ENCODE measurements around the gene SF3A1. TPM values are rescaled to one million over a fixed set of nuclear protein-coding genes. Genes with fewer than 3 reads are reported as not detected.
"Not testable (repeated sequence)": the region's sequence is repeated elsewhere in the genome, so short reads cannot be mapped to it uniquely, and the experiment has no call there.

Gene SF3A1, protein sequence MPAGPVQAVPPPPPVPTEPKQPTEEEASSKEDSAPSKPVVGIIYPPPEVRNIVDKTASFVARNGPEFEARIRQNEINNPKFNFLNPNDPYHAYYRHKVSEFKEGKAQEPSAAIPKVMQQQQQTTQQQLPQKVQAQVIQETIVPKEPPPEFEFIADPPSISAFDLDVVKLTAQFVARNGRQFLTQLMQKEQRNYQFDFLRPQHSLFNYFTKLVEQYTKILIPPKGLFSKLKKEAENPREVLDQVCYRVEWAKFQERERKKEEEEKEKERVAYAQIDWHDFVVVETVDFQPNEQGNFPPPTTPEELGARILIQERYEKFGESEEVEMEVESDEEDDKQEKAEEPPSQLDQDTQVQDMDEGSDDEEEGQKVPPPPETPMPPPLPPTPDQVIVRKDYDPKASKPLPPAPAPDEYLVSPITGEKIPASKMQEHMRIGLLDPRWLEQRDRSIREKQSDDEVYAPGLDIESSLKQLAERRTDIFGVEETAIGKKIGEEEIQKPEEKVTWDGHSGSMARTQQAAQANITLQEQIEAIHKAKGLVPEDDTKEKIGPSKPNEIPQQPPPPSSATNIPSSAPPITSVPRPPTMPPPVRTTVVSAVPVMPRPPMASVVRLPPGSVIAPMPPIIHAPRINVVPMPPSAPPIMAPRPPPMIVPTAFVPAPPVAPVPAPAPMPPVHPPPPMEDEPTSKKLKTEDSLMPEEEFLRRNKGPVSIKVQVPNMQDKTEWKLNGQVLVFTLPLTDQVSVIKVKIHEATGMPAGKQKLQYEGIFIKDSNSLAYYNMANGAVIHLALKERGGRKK
- total RNA-seq: 260 and 266 TPM in 2 replicates

DNA sequence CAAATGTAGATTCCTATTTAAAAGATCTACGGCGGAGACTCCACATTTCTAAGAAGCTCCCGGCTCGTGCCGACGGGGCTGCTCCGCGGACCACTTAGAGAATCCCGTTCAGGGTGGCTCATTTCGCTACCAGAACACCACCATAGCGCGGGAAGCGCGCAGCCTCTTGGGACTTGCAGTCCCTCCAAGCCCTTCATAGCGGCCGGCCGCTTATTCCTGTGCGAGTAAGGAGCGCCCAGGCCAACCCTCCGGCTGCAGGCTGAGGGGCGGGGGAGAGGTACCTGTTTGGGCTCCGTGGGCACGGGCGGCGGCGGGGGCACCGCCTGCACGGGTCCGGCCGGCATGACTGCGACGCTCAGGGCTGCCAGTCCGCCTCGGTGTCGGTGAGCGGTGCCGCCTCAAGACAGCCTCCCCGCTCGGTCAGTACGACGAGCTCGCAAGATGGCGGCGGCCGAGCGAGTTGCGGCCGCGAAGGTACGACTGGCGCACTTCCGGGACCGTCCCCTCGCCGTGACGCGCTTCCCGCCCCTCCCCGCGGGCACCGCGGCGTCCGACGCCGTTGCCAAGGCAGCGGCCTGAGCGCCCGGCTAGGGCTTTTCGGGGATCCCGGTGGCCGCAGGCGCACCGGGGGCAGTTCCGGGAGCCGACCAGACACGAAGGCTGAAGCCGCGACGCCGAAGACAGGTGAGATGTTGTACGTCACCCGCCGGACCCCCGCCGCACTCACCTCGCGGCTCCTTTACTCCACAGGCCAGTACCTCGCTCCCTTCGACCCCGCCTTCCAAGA is at the start of gene SF3A1, which contains the start of gene CCDC157:
Gene SF3A1, minus strand, starts transcription at position 446 of the 787 bp plus-strand sequence. Its CDS starts 102 bp downstream, at position 344.
Gene CCDC157, plus strand, starts transcription at position 559 of the 787 bp plus-strand sequence. CDS start 8,994 bp downstream, outside the sequence.
- intact Hi-C loops (cut with micrococcal nuclease): loop anchor here (1.0 to 2.0 kb wide), 11 partner anchors 29 to 803 kb away; partner anchors contain the start of genes ASCC2, CASTOR1, NF2 and OSM

DNA sequence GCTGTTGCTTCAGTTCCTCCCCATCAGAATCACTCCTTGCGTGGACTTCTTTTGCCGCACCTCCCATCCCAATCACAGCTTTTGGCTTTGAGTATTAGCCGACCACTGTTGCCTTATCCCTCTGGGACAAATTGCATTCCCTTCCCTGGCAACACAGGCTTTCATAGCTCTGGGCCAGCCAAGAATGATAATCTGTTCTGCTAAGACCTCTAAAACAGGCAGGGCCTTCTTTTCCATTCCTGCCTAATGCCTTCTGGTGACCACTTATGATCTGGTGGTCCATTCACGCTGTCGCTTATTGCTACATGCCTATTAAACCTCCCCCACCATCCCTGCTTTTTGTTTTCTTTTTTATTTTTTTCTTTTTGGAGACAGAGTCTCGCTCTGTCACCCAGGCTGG is 49.7 kb upstream of the SF3A1 start:
- intact Hi-C loops (cut with micrococcal nuclease): no loop called here

DNA sequence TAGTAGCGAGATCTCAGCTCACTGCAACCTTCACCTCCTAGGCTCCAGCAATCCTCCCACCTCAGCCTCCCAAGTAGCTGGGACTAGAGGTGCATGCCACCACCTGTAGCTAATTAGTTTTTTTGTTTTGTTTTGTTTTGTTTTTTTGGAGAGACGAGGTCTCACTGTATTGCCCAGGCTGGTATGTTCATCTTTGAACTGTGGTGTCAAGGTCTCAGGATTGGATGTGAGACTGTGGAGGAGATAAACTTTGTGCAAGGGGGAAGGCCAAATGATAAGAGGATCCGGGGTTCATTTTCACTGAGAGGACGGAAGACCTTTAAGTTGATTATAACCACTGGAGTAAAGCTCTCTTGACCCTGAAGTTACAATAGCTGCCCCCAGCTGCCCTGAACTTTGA is 49.0 kb upstream of the SF3A1 start:
- intact Hi-C loops (cut with micrococcal nuclease): no loop called here

DNA sequence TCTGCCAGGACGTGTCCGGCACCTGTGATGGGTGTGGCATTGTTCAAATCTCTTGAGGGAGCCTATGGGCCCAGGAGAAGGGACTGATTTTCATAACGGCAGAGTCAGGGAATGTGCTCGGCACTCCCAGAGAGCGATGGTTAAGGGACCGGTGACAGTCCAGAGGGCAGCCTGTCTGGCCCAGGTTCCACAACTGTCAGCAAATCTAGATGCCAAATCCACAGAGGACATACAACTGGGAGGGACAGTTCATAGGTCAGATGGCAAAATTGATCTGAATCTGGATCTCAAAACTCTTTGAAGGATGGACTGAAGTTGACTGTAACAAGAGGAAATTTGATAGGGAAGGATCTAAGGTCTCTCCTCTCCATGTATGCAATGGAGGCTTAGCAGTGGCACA is 47.6 kb upstream of the SF3A1 start:
- intact Hi-C loops (cut with micrococcal nuclease): no loop called here

DNA sequence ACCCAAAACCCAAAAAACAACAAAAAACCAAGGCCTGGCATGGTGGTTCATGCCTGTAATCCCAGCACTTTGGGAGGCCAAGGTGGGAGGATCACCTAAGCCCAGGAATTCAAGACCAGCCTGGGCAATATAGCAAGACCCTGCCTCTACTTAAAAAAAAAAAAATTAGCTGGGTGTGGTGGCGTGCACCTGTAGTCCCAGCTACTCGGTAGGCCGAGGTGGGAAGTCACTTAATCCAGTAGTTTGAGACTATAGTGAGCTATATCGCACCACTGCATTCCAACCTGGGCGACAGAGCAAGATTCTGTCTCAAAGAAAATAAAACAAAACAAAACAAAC is 46.0 kb upstream of the SF3A1 start:
- intact Hi-C loops (cut with micrococcal nuclease): not testable (repeated sequence)

DNA sequence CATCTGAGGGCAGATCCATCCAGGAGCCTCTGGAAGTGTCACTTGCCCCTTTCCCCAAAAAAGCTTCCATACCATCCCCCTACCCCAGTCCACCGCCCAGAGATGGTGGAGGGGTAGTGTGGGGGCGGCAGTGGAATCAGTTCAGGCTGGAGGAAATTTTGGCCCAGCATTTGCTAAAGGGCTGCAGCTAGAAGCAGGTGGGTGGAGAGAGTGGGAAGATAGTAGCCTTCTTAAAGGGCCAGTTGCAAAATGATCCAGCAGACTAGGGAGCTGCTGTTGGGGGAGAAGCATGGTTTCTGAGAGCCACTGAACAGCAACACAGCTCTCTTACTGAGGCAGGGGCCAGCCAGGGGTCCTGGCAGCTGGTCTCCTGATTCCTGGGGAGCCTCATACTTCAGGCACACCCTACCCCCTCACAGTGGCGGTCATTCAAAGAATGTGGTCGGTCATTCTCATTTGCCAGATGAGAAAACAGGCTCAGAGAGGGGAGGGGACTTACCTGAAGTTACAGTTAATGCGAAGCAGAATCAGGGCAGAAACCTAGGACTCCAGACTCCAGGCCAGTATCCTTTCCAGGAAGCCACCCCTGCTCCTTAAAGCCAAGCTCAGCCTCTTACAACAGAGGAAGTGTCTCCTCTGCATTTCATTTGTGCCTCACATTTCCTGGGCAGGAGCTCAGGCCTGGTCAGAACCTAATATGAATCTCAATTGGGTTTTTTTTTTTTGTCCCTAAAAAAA is 45.5 kb upstream of the SF3A1 start:
- intact Hi-C loops (cut with micrococcal nuclease): no loop called here

DNA sequence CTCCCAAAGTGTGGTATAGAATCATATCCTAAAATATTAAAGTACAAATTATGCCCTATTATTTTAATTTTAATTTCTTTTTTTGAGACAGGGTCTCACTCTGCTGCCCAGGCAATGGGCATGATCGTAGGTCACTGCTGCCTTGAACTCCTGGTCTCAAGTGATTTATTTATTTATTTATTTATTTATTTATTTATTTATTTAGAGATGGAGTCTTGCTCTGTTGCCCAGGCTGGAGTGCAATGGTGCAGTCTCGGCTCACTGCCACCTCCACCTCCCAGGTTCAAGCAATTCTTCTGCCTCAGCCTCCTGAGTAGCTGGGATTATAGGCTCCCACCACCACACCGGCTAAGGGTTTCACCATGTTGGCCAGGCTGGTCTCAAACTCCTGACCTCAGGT is 44.3 kb upstream of the SF3A1 start:
- intact Hi-C loops (cut with micrococcal nuclease): not testable (repeated sequence)

DNA sequence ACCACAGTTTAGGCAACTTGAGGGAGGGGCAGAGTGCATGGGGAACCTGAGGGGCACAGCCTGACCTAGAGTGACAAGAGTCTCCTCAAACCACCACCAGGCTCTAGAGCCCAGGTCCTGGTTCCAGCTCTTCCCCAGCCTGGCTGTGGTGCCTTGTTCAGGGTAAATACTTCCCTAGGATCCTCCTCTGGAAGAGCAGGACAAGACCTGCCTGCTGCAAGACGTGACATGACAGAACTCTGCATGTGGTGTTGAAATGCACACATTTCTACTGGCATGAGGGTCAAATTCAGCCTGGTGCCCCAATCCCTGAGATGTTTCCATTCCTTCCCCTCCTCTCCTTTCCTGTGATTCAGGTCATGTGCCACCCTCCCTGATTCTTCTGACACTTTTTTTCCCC is 43.5 kb upstream of the SF3A1 start:
- intact Hi-C loops (cut with micrococcal nuclease): no loop called here

DNA sequence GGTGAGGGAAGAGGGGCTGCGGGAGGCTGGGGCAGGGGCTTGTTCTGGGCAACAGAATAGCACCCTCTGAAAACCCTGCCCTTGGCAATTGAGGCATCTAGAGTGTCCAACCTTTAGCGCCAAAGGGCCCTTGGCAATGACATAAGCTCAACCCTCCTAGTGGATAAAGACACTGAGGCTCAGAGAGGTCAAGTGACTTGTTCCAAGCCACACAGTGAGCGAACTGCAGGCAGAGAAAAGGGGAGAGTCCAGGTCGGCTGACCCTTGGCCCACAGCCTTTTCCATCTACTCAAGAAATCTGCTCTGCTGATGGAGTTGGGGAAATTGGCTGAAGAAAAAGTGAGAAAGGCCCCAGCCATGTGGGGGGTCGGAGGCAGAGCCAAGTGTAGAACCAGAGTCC is 43.0 kb upstream of the SF3A1 start:
- intact Hi-C loops (cut with micrococcal nuclease): no loop called here

DNA sequence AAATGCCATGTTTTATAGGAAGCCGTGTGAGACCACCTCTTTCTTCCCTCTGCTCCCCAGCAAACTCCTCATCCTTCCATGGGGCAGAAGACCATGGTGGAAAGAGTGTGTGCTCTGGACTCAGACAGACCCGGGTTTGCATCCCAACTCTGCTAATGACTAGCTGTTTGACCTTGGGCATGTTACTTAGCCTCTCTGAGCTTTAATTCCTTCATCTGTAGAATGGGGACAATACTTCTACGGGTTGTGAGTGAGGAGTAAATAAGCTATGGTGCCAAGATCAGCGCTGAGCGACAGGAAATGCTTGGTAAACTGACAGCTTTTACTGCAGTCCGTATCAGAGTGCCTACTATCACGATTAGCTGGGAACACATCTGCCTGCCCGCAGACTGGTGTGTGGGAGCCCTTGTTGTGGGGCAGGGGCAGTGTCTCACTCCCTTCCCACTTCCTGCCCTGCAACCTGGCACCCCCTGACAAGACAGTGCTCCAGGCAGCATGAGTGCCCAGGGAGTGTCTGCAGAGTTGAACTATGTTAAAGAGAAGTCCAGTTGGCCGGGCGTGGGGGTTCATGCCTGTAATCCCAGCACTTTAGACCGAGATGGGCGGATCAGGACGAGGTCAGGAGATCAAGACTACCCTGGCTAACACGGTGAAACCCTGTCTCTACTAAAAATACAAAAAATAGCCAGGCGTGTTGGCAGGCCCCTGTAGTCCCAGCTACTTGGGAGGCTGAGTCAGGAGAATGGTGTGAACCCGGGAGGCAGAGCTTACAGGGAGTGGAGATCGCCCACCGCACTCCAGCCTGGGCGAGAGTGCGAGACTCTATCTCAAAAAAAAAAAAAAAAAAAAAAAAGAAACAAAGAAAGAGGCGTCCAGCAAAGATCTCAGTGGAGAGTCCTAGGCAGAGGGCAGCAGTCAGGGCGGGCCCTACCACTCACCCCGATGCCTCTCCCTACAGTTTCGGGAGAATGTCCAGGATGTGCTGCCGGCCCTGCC is 42.3 kb upstream of the SF3A1 start:
- intact Hi-C loops (cut with micrococcal nuclease): no loop called here

DNA sequence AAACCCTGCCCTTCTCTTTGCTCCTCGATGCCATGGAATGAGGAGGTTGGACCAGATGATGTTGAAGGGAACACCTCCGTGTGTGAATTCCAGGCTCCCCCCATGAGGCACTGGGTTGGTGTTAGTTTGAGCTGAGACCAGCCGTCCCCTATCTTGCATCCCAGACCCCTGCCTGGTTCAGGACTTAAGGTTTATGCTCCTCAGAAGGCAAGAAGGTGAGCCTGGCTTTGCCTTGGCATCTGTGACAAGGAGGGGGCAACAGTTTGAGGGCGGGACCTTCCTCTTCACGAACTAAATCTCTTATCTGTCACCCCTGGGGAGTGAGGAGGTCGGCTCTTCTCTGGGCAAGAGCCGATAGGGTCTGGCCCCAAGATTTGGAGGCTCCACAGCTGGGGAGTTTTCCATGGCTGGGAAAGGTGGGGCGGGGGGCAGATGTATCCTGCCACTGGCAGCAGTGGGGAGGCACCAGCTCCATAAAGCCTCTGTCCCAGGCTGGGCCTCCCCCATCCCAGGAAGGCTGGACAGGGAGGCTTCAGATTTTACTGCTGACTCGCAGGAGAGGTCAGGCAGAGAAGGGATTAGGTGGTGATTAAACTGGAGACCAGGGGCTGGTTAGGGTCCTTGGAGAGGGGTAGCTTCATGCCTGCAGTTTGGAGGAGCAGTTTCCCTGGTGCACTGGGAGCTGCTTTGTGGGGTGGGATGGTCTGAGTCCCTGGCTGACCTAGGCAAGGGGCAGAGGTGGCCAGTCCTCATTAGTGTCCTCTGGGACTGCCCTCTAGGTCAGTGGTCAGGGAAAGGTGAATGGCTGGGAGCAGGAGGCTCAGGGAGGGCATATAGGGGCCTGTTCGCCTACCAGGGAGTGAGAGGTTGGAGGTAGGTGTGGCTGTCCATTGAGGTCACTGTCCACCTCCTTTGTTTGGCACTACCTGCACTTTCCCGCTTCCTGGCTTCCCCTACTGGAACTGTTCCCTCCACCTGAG is 41.3 kb upstream of the SF3A1 start:
- intact Hi-C loops (cut with micrococcal nuclease): loop anchor here (1.0 kb wide), 1 partner anchor 204 kb away; no protein-coding TSS in a partner anchor

DNA sequence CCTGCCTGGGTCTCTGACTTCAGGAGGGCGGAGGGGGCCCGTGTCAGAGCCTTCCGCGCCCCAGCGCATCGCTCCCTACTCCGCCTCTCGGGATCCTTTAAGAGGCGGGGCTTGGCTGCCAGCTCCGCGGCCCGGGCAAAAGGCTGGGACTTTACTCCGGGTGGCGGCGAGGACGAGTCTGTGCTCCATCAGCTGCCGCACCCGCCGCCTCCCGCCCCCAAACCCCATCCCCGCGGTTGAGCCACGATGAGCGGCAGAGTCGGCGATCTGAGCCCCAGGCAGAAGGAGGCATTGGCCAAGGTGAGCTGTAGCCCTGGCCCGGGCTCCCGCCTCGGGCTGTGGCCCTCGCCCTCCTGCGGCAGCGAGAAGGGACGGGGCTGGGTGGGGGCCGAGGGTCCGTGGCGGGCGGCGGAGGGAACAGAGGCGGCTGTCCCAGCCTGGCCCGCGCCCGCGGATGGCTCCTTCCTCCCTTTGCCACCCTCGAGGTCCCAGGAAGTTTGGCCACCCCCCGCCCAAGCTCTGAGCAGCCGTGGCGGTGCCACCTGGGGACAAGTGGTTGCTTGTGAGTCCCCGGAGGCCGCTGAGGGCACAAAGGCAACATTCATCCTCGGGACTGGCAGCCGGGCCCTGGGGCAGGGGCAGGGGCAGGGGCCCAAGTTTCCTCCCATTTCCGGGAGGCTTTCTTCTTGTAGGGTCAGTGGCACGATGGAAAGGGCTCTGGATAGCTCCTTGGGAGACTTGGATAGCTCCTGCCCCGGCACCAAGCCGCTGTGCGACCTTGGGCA is 40.4 kb upstream of the SF3A1 start, which contains the start of gene SEC14L2:
Gene SEC14L2, plus strand, starts transcription at position 148 of the 785 bp plus-strand sequence. Its CDS starts 99 bp downstream, at position 247.
- intact Hi-C loops (cut with micrococcal nuclease): loop anchor here (1.0 kb wide), 2 partner anchors 27 to 205 kb away; no protein-coding TSS in a partner anchor

DNA sequence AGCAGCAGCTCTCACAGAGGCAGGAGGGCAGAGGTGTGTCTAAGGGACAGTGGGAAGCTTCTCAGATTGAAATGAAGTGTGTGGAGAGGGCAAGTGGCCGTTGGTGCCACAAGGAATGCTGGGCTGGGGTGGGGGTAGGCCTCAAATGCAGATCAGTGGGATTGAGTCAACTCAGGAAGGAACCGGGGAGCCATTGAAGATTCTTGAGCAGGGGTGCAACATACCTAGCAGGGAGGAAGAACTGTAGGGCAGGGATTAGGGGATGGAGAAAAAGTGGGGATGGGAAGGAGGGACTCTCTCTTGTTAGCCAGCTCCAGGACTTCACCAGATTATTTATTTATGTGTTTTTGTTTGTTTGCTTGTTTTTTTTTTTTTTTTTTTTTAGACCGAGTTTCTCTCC is 37.2 kb upstream of the SF3A1 start:
- intact Hi-C loops (cut with micrococcal nuclease): no loop called here

DNA sequence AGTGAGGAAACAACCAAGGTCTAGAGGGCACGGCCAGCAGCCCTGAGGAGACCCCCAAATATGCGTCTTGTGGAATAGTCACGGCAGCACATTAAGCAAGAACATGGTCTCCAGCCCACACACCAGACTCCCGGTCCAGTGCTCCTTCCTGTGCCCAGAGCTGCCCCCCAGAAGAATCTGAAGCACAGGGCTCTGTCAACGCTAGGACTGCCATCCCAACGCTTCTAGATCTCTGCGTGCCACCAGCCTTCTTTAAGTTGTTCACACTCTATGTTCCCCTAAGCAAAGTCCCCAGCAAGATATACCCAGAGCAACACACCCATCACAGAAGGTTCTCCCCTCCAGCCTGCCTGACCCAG is 36.6 kb upstream of the SF3A1 start:
- intact Hi-C loops (cut with micrococcal nuclease): no loop called here

DNA sequence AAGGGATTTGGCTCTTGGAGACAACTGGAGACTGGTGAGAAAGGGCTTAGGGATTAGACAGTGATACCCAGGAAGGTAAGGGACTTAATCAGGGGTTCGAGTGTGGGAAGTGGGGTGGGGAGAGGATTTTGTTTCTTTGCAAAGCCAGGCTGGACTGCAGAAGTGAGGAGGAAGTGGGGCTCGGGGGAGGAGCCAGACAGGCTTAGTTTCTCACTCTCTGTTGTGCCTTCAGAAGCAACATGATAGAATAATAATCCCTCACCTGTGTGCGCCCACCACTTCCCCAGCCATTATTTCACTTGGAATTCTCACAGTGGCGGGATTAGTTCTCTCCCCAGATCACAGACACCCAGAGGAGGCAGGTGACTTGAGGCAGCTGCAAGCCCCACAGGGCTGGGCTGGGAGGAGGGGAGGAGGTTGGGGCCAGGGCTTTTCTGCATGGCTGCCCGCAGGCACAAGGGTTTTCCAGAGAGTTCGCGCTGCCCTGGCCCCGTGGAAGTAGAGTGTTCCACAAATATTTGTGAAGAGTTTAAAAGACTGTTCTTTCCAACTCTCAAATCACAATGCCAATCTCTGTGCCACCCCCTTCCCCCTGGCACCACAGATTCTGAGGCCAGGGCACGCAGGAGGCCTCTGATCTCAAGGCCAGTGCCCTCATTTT is 36.1 kb upstream of the SF3A1 start:
- intact Hi-C loops (cut with micrococcal nuclease): loop anchor here (1.0 kb wide), 1 partner anchor 286 kb away; no protein-coding TSS in a partner anchor

DNA sequence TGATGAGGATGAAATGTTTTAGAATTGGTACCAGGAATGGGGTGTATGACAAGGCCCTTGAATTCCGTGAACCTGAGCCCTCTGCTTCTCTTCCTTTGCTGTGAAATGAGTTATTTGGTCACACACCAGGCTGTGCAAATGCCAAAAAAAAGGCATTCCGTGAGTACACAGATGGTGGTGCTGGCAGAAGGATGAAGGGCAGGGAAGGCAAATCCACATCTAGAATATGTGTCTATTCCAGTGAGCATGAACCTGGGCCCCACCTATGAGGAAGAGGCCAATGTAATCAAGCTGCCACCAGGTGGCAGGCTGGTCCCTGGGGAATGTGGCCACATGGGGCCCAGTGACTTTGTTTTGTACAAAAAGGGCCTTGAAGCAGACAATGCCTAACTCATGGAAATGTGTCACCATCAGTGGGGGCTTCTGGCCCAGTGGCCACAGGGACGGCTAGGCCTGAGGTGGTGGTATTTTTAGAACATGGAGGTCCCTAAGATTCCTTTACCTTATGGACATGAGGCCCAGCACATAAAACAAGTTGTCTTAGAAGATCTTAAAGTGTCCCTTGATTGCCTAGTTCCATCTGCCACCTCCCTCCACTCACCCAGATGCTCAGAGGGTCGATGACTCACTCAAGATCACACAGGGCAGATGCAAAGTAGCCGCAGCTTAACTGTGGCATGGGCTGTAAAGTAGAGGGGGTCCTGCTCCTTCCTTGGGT is 34.4 kb upstream of the SF3A1 start:
- intact Hi-C loops (cut with micrococcal nuclease): loop anchor here (1.0 kb wide), 8 partner anchors 35 to 364 kb away; no protein-coding TSS in a partner anchor
